GM20000 (cell line): ENCODE measurements around the gene AGL.
"Not testable (repeated sequence)": the region's sequence is repeated elsewhere in the genome, so short reads cannot be mapped to it uniquely, and the experiment has no call there.

ENCODE experiments used
- DNase-seq: peaks from one replicate; pipeline ENCODE4 v3.0.0; 2012; ENCODE audit warnings: low spot score
- TF ChIP-seq, protein P1 (sequence below): IDR thresholded peaks from 2 replicates; pipeline ENCODE4 v1.5.1; 2012; ENCODE audit warnings: mild to moderate bottlenecking, control low read depth; ENCODE audit errors: extremely low read depth, missing control alignments

AGL gene

DNA sequence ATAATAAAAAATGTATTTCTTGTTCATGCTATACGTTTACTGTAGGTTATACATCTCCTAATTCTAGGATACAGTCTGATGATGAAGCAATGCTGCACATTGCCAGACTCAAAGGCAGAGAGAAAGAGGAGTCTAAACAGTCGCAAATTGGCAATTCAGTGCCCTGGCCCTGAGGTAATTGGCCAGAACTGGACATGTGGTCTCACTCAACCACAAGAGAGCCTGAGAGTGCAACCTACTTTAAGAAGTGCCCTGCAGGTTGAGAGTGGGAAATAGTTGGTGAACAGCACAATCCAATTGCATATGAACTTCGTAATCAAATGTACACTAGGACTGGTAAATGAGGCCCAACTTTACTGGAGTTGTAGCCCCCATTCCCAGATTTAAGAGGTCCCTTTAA lies 114.6 kb downstream of the AGL start:
- TF ChIP-seq, protein P1, sequence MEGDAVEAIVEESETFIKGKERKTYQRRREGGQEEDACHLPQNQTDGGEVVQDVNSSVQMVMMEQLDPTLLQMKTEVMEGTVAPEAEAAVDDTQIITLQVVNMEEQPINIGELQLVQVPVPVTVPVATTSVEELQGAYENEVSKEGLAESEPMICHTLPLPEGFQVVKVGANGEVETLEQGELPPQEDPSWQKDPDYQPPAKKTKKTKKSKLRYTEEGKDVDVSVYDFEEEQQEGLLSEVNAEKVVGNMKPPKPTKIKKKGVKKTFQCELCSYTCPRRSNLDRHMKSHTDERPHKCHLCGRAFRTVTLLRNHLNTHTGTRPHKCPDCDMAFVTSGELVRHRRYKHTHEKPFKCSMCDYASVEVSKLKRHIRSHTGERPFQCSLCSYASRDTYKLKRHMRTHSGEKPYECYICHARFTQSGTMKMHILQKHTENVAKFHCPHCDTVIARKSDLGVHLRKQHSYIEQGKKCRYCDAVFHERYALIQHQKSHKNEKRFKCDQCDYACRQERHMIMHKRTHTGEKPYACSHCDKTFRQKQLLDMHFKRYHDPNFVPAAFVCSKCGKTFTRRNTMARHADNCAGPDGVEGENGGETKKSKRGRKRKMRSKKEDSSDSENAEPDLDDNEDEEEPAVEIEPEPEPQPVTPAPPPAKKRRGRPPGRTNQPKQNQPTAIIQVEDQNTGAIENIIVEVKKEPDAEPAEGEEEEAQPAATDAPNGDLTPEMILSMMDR, result no peak

GRCh38 chr1:99965646-99966375 lies 115.7 kb downstream of the AGL start:
- DNase-seq, result no peak
- TF ChIP-seq, protein P1, result no peak

More for the DNA sequence above, 114.6 kb downstream of the AGL start:
- no peak for DNase-seq

- TF ChIP-seq, protein P1, result no peak
These were observed 118.1 kb downstream of the AGL start for GRCh38 chr1:99968214-99968613.

GRCh38 chr1:99969260-99969728 lies 119.1 kb downstream of the AGL start:
- TF ChIP-seq, protein P1, result no peak
- DNase-seq, result no peak

More at GRCh38 chr1:99968214-99968613, 118.1 kb downstream of the AGL start:
- no peak for DNase-seq

GRCh38 chr1:99969729-99970621 lies 119.8 kb downstream of the AGL start, which contains the start of gene SLC35A3:
Gene SLC35A3, plus strand, starts transcription at chr1:99969996. Its CDS starts 23,559 bp downstream, at chr1:99993555.
- DNase-seq, result peak; percentile 91
- TF ChIP-seq, protein P1, result no peak

- no peak for DNase-seq
- TF ChIP-seq, protein P1, result no peak
These were observed 120.6 kb downstream of the AGL start for GRCh38 chr1:99970713-99971255.

DNA sequence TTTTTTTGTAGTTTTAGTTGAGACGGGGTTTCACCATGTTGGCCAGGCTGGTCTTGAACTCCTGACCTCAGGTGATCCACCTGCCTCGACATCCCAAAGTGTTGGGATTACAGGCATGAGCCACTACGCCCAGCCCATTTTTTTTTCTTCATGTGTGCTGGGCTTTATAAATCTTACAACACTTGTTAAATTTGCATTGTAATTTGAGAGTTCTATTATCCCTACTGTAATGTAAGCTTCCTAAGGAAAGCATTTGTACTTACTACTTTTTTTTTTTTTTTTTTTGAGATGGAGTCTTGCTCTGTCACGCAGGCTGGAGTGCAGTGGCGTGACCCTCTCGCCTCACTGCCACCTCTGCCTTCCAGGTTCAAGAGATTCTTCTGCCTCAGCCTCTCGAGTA lies 121.9 kb downstream of the AGL start:
- DNase-seq, result not testable (repeated sequence)
